ENCODE data around the gene HPCA. TPM values are rescaled to one million over a fixed set of nuclear protein-coding genes. Genes with fewer than 3 reads are reported as not detected.

Gene HPCA
- total RNA-seq, 1 donor: not detected

GRCh38 chr1:32894019-32894600 is 7.8 kb downstream of the HPCA start:
- no peak for DNase-seq (ENCODE audit: low read depth)
- TF ChIP-seq CTCF (IDR thresholded peaks at IDR 0.05; ENCODE audit: insufficient read depth, low read length): no peak
- no peak overlapping the region for H3K4me3 ChIP-seq (ENCODE audit: low read depth, low read length)

- no peak for TF ChIP-seq CTCF (IDR thresholded peaks at IDR 0.05; ENCODE audit: insufficient read depth, low read length)
- no peak for DNase-seq (ENCODE audit: low read depth)
- H3K4me3 ChIP-seq (ENCODE audit: low read depth, low read length): no peak overlapping the region
These were observed 8.4 kb downstream of the HPCA start for GRCh38 chr1:32894681-32895080.

GRCh38 chr1:32895325-32896215 is 9.3 kb downstream of the HPCA start:
- no peak overlapping the region for H3K4me3 ChIP-seq (ENCODE audit: low read depth, low read length)
- TF ChIP-seq CTCF (IDR thresholded peaks at IDR 0.05; ENCODE audit: insufficient read depth, low read length): no peak
- no peak for DNase-seq (ENCODE audit: low read depth)

GRCh38 chr1:32896451-32896850 is 10.2 kb downstream of the HPCA start:
- DNase-seq (ENCODE audit: low read depth): no peak
- no peak for TF ChIP-seq CTCF (IDR thresholded peaks at IDR 0.05; ENCODE audit: insufficient read depth, low read length)
- H3K4me3 ChIP-seq (ENCODE audit: low read depth, low read length): no peak overlapping the region

GRCh38 chr1:32897082-32898049 is 11.1 kb downstream of the HPCA start:
- no peak overlapping the region for H3K4me3 ChIP-seq (ENCODE audit: low read depth, low read length)
- no peak for DNase-seq (ENCODE audit: low read depth)
- TF ChIP-seq CTCF (IDR thresholded peaks at IDR 0.05; ENCODE audit: insufficient read depth, low read length): no peak

GRCh38 chr1:32898056-32898455 is 11.8 kb downstream of the HPCA start:
- TF ChIP-seq CTCF (IDR thresholded peaks at IDR 0.05; ENCODE audit: insufficient read depth, low read length): no peak
- H3K4me3 ChIP-seq (ENCODE audit: low read depth, low read length): no peak overlapping the region
- no peak for DNase-seq (ENCODE audit: low read depth)
